Measurements from ENCODE around the gene RDH12. TPM values are rescaled to one million over a fixed set of nuclear protein-coding genes. Genes with fewer than 3 reads are reported as not detected.

RDH12 gene
- total and polyA plus RNA-seq, 9 of the 15 experiments (the other 6 are each of a cell fraction or from before 2014, with no cell fraction given) = 0.03 to 0.29 (median 0.07) TPM; not detected in 2

DNA sequence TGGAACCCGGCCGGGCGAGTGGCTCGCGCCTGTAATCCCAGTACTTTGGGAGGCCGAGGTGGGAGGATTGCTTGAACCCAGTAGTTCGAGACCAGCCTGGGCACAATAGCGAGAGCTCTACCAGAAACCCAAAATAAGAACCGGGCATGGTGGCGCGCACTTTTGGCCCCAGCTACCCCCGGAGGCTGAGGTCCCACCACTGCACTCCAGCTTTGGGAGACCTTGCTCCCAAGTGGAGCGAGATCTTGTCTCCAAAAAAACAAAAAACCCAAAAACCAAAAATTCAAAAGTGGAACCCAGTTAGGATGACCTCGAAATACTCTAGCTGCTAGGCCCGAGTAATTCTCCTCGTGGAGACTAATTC lies 26.5 kb upstream of the RDH12 start:
- no peaks in the 10 kb centered on the region for H3K27me3 ChIP-seq (ENCODE audit: control insufficient read depth in 2 of 2, insufficient read depth in 2 of 2, low read length in 2 of 2)
- intact Hi-C loops (cut with micrococcal nuclease) (loop anchor here (2.0 kb wide), 2 partner anchors 20 to 30 kb away; partner anchors contain the start of gene RDH11), in situ Hi-C loops (cut with MboI) (no loop called here)
- DNase-seq (ENCODE audit: extremely low read depth in 1 of 4, low spot score in 3 of 4) (peak in 1 of 4 experiments; percentile 12), ATAC-seq (no peak), FAIRE-seq (no peak)
- H3K4me1 ChIP-seq (replicated peaks in 1 of 2; ENCODE audit: control insufficient read depth in 2 of 2, insufficient read depth in 2 of 2, low read length in 2 of 2) = peaks cover 16 to 25% of the 10 kb centered on the region in 2 experiments
- ChIA-PET CTCF (ENCODE audit: low intra/inter-chr PET ratio) (no interaction called here), POLR2A (interaction anchor here (0.8 to 1.1 kb wide), 4 partner anchors 11 to 381 kb away, joined by 3 to 4 read pairs (median 3); no protein-coding TSS in a partner anchor)
- H3K9me1 ChIP-seq (ENCODE audit: control insufficient read depth, insufficient read depth, low read length) = no peaks in the 10 kb centered on the region
- peak overlapping the region; percentile 90 for H3K4me3 ChIP-seq
- H2AFZ ChIP-seq (ENCODE audit: low read depth, low read length) = peak overlapping the region; percentile 96
- no peaks in the 10 kb centered on the region for H3K9me3 ChIP-seq (replicated peaks; ENCODE audit: control insufficient read depth, insufficient read depth, low read depth, low read length)
- H3K79me2 ChIP-seq (ENCODE audit: control insufficient read depth, insufficient read depth, low read length) = peaks cover 55% of the 10 kb centered on the region
- no peaks in the 10 kb centered on the region for H4K20me1 ChIP-seq (replicated peaks; ENCODE audit: control insufficient read depth, insufficient read depth, low read length)
- BruUV-seq (replicated peaks) = TSS peak; percentile 93
- H3K4me2 ChIP-seq (ENCODE audit: insufficient read depth, low read length) = peak overlapping the region; percentile 84
- peaks cover 38% of the 10 kb centered on the region for H3K36me3 ChIP-seq (ENCODE audit: control insufficient read depth, insufficient read depth, low read length)
- H3K9ac ChIP-seq (ENCODE audit: insufficient read depth in 1 of 2, low read depth in 2 of 2, low read length in 2 of 2) = peak overlapping the region; percentile 90 to 98
- WGBS (ENCODE audit: insufficient coverage, low coverage, missing lambda C conversion rate) = 32% methylated on average over 15 of the region's 16 CpGs
- H3K27ac ChIP-seq (ENCODE audit: extremely low read depth, low read depth, low read length) = peak overlapping the region; percentile 94
- TF ChIP-seq NELFE (IDR thresholded peaks at IDR 0.05; ENCODE audit: insufficient read depth, insufficient read length) = no peak
- TF ChIP-seq MGA (IDR thresholded peaks at IDR 0.05) = peak; percentile 53; the same call in 1 of the 2 replicates
- no peak for TF ChIP-seq SMARCA4 (IDR thresholded peaks at IDR 0.05)
- peak; percentile 47; the same call in 1 of the 2 replicates for TF ChIP-seq POLR2AphosphoS2 (IDR thresholded peaks at IDR 0.05; ENCODE audit: low read length)
- no peak for TF ChIP-seq FOS (IDR thresholded peaks at IDR 0.05; ENCODE audit: extremely low read depth, insufficient read length)
- no peak for TF ChIP-seq CBFA2T3 (IDR thresholded peaks at IDR 0.05)
- TF ChIP-seq ZNF449 (CRISPR knock-in tag; IDR thresholded peaks at IDR 0.05) = no peak
- no peak for TF ChIP-seq ZNF354B (CRISPR knock-in tag; IDR thresholded peaks at IDR 0.05)
- TF ChIP-seq HIVEP1 (CRISPR knock-in tag; IDR thresholded peaks at IDR 0.05) = no peak
- no peak for TF ChIP-seq RBFOX2 (IDR thresholded peaks at IDR 0.05; ENCODE audit: low read depth, low read length)
- TF ChIP-seq SRSF3 (IDR thresholded peaks at IDR 0.05; ENCODE audit: insufficient read depth, low read length) = no peak

Measured in K562 (cell line).